Neural cell (in vitro differentiated cells): ENCODE results near the gene ABCG2. TPM values are rescaled to one million over a fixed set of nuclear protein-coding genes. Genes with fewer than 3 reads are reported as not detected.

Source experiments
- H2AFZ ChIP-seq: fragments of 200-600, 300-800 bp; sonication (generic), shearing (Covaris generic); 2 replicates; pipeline ENCODE4 v1.6.0; 2014; ENCODE audit warnings: low read depth, mild to moderate bottlenecking, antibody characterized with exemption, low read length, moderate library complexity
- H3F3A ChIP-seq: fragments of 200-600 bp; shearing (Covaris generic); 2 replicates; pipeline ENCODE4 v1.6.1; 2016; ENCODE audit warnings: mild to moderate bottlenecking, moderate library complexity, mixed read lengths, antibody characterized with exemption, low read length; ENCODE audit not compliant: insufficient read depth, poor library complexity, severe bottlenecking
- H3K27ac ChIP-seq: fragments of 200-600, 300-800 bp; sonication (generic), shearing (Covaris generic); 2 replicates; pipeline ENCODE4 v1.5.1; 2014; ENCODE audit warnings: mild to moderate bottlenecking, low read length, moderate library complexity
- H3K27me3 ChIP-seq: fragments of 300-800, 200-600 bp; sonication (generic), shearing (Covaris generic); 2 replicates; pipeline ENCODE4 v1.6.0; 2014; ENCODE audit warnings: mild to moderate bottlenecking, low read depth, low read length, moderate library complexity; ENCODE audit not compliant: insufficient read depth
- H3K36me3 ChIP-seq: fragments of 300-800, 200-600 bp; sonication (generic), shearing (Covaris generic); 2 replicates; pipeline ENCODE4 v1.5.1; 2014; ENCODE audit warnings: mild to moderate bottlenecking, antibody characterized with exemption, low read length, moderate library complexity; ENCODE audit not compliant: insufficient read depth
- H3K4me2 ChIP-seq: fragments of 300-800, 200-600 bp; sonication (generic), shearing (Covaris generic); 2 replicates; pipeline ENCODE4 v1.6.0; 2014; ENCODE audit warnings: mild to moderate bottlenecking, low read length
- H3K4me3 ChIP-seq: fragments of 300-800, 200-600 bp; sonication (generic), shearing (Covaris generic); 2 replicates; pipeline ENCODE4 v1.5.1; 2014; ENCODE audit warnings: mild to moderate bottlenecking, low read length, moderate library complexity
- H3K79me2 ChIP-seq: fragments of 200-600 bp; shearing (Covaris generic); replicated peaks from 2 replicates; pipeline ENCODE4 v1.6.0; 2014; ENCODE audit warnings: mild to moderate bottlenecking, low read length, moderate library complexity; ENCODE audit not compliant: insufficient read depth
- H3K9ac ChIP-seq: fragments of 300-800, 200-600 bp; sonication (generic), shearing (Covaris generic); 2 replicates; pipeline ENCODE4 v1.6.1; 2016; ENCODE audit warnings: mild to moderate bottlenecking, low read length, mixed read lengths
- H3K9me2 ChIP-seq: fragments of 200-600 bp; shearing (Covaris generic); 2 replicates; pipeline ENCODE4 v1.6.1; 2016; ENCODE audit warnings: mild to moderate bottlenecking, low read length, mixed read lengths; ENCODE audit not compliant: insufficient read depth
- H3K9me3 ChIP-seq: fragments of 200-600, 300-800 bp; sonication (generic), shearing (Covaris generic); 2 replicates; pipeline ENCODE4 v1.6.1; 2016; ENCODE audit warnings: mild to moderate bottlenecking, mixed run types, low read length, moderate library complexity, mixed read lengths
- H4K20me1 ChIP-seq: fragments of 200-600 bp; shearing (Covaris generic); 2 replicates; pipeline ENCODE4 v1.6.1; 2016; ENCODE audit warnings: mild to moderate bottlenecking, mixed run types; ENCODE audit not compliant: insufficient read depth
- EP300 ChIP-seq: fragments of 450-650 bp; conservative IDR thresholded peaks from 2 replicates; pipeline ENCODE4 v1.6.1; 2014; ENCODE audit warnings: antibody characterized with exemption, mild to moderate bottlenecking, moderate library complexity; ENCODE audit not compliant: poor library complexity, severe bottlenecking
- EZH2 ChIP-seq: fragments of 200-600, 300-800 bp; shearing (Covaris generic), sonication (generic); IDR thresholded peaks from 2 replicates; pipeline ENCODE4 v1.6.1; 2014; ENCODE audit warnings: antibody characterized with exemption, low read length, borderline replicate concordance, mild to moderate bottlenecking; ENCODE audit not compliant: insufficient read depth, poor library complexity, severe bottlenecking
- MXI1 ChIP-seq: fragments of 450-650 bp; conservative IDR thresholded peaks from 2 replicates; pipeline ENCODE4 v1.6.1; 2014; ENCODE audit warnings: antibody characterized with exemption, mild to moderate bottlenecking; ENCODE audit not compliant: poor library complexity, severe bottlenecking
- POLR2AphosphoS5 ChIP-seq: IDR thresholded peaks from 2 replicates; pipeline ENCODE4 v1.6.1; 2012
- RAD21 ChIP-seq: fragments of 450-650 bp; conservative IDR thresholded peaks from 2 replicates; pipeline ENCODE4 v1.6.1; 2014; ENCODE audit warnings: antibody characterized with exemption, mild to moderate bottlenecking, moderate library complexity
- SMC3 ChIP-seq: fragments of 450-650 bp; conservative IDR thresholded peaks from 2 replicates; pipeline ENCODE4 v1.6.1; 2014; ENCODE audit warnings: antibody characterized with exemption, mild to moderate bottlenecking, moderate library complexity; ENCODE audit not compliant: poor library complexity
- TAF1 ChIP-seq: IDR thresholded peaks from 2 replicates; pipeline ENCODE4 v1.6.1; 2012; ENCODE audit warnings: low read depth
- polyA plus RNA-seq: library from polyadenylated mRNA; depleted of rRNA; stranded (reverse); fragments of >200 nt; gene quantifications from 2 replicates; pipeline ENCODE4 v1.2.3, GENCODE V29; 2014
- TF ChIP-seq, protein P1 (sequence below): IDR thresholded peaks from 2 replicates; pipeline ENCODE4 v1.6.1; 2012; ENCODE audit warnings: borderline replicate concordance
- TF ChIP-seq, protein P2 (sequence below): fragments of 450-650 bp; IDR thresholded peaks from 2 replicates; pipeline ENCODE4 v1.5.1; 2014; ENCODE audit warnings: antibody characterized with exemption, mild to moderate bottlenecking, moderate library complexity; ENCODE audit not compliant: poor library complexity, severe bottlenecking

ABCG2 gene
- polyA plus RNA-seq, 1 donor from 2014 or later: not detected

GRCh38 chr4:88136249-88136648, 22.2 kb downstream of the ABCG2 start:
- no peak overlapping the region for H3K4me3 ChIP-seq
- no peaks in the 10 kb centered on the region for H3K79me2 ChIP-seq
- no peak overlapping the region for H3K9ac ChIP-seq
- H4K20me1 ChIP-seq: no peaks in the 10 kb centered on the region
- no peaks in the 10 kb centered on the region for H3K36me3 ChIP-seq
- H3K9me2 ChIP-seq: no peaks in the 10 kb centered on the region
- TF ChIP-seq EP300 (no peak), RAD21 (no peak), TAF1 (no peak), POLR2AphosphoS5 (no peak)
- TF ChIP-seq, protein P1, sequence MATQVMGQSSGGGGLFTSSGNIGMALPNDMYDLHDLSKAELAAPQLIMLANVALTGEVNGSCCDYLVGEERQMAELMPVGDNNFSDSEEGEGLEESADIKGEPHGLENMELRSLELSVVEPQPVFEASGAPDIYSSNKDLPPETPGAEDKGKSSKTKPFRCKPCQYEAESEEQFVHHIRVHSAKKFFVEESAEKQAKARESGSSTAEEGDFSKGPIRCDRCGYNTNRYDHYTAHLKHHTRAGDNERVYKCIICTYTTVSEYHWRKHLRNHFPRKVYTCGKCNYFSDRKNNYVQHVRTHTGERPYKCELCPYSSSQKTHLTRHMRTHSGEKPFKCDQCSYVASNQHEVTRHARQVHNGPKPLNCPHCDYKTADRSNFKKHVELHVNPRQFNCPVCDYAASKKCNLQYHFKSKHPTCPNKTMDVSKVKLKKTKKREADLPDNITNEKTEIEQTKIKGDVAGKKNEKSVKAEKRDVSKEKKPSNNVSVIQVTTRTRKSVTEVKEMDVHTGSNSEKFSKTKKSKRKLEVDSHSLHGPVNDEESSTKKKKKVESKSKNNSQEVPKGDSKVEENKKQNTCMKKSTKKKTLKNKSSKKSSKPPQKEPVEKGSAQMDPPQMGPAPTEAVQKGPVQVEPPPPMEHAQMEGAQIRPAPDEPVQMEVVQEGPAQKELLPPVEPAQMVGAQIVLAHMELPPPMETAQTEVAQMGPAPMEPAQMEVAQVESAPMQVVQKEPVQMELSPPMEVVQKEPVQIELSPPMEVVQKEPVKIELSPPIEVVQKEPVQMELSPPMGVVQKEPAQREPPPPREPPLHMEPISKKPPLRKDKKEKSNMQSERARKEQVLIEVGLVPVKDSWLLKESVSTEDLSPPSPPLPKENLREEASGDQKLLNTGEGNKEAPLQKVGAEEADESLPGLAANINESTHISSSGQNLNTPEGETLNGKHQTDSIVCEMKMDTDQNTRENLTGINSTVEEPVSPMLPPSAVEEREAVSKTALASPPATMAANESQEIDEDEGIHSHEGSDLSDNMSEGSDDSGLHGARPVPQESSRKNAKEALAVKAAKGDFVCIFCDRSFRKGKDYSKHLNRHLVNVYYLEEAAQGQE: no peak
- H3K27ac ChIP-seq: no peak overlapping the region
- no peaks in the 10 kb centered on the region for H3K9me3 ChIP-seq
- H3K4me2 ChIP-seq: no peak overlapping the region
- H3F3A ChIP-seq: no peaks in the 10 kb centered on the region
- no peak overlapping the region for H2AFZ ChIP-seq
- H3K27me3 ChIP-seq: no peaks in the 10 kb centered on the region

DNA sequence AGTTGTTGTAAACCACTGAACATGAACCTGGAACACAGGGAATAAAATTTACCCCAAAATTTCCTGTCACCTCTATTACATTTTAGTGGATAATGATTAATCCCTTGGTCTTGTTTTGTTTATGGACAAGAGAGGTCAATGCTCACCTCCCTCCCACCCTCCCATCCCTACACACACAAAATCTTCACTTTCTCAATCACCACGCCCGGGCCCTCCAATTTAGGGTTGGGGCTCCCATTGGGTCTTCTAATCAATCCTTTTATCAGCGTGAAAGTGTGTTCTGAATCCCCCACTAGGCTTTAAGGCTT, 23.1 kb downstream of the ABCG2 start:
- Histone ChIP-seq H3K27me3 (no peaks in the 10 kb centered on the region), H3K36me3 (no peaks in the 10 kb centered on the region), H2AFZ (no peak overlapping the region), H3K27ac (no peak overlapping the region), H3K79me2 (no peaks in the 10 kb centered on the region), H3K4me3 (no peak overlapping the region), H3K9ac (no peak overlapping the region), H3F3A (no peaks in the 10 kb centered on the region), H3K4me2 (no peak overlapping the region), H3K9me2 (no peaks in the 10 kb centered on the region), H4K20me1 (no peaks in the 10 kb centered on the region), H3K9me3 (no peaks in the 10 kb centered on the region)
- TF ChIP-seq POLR2AphosphoS5 (no peak), EZH2 (no peak), EP300 (no peak), SMC3 (no peak), TAF1 (no peak), MXI1 (no peak), RAD21 (no peak)
- TF ChIP-seq, protein P2, sequence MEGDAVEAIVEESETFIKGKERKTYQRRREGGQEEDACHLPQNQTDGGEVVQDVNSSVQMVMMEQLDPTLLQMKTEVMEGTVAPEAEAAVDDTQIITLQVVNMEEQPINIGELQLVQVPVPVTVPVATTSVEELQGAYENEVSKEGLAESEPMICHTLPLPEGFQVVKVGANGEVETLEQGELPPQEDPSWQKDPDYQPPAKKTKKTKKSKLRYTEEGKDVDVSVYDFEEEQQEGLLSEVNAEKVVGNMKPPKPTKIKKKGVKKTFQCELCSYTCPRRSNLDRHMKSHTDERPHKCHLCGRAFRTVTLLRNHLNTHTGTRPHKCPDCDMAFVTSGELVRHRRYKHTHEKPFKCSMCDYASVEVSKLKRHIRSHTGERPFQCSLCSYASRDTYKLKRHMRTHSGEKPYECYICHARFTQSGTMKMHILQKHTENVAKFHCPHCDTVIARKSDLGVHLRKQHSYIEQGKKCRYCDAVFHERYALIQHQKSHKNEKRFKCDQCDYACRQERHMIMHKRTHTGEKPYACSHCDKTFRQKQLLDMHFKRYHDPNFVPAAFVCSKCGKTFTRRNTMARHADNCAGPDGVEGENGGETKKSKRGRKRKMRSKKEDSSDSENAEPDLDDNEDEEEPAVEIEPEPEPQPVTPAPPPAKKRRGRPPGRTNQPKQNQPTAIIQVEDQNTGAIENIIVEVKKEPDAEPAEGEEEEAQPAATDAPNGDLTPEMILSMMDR: no peak
- TF ChIP-seq, protein P1: no peak
